MCF 10A (cell line): Measurements from ENCODE around the gene FNTB. TPM values are rescaled to one million over a fixed set of nuclear protein-coding genes. Genes with fewer than 3 reads are reported as not detected.

Experiments
- BruUV-seq: library from RNA; stranded (reverse); fragments of 400-500 nt; replicated peaks from 2 replicates; lab custom pipeline; 2021; lab: Mats Ljungman, UMichigan
- CTCF ChIA-PET: fragments of 300-600 bp; sonication (Branson Sonifier 250); formaldehyde crosslinking; extraction: SDS; loops from one replicate; lab custom pipeline; 2021; ENCODE audit warnings: antibody characterized with exemption, inconsistent platforms; lab: Yijun Ruan, JAX
- POLR2A ChIA-PET: fragments of 300-600, 350-650 bp; sonication (Branson Sonifier 250); formaldehyde crosslinking; extraction: SDS; loops from one replicate; lab custom pipeline; 2020; ENCODE audit warnings: antibody characterized with exemption, inconsistent platforms; lab: Yijun Ruan, JAX
- DNase-seq: peaks from one replicate; pipeline ENCODE4 v3.0.0-alpha.2; 2018; ENCODE audit not compliant: unreplicated experiment
- H3K27ac Mint-ChIP-seq: one replicate; pipeline ENCODE4 v1.8.0; 2022; ENCODE audit warnings: mild to moderate bottlenecking, low read depth, mixed read lengths; ENCODE audit not compliant: unreplicated experiment
- H3K27me3 Mint-ChIP-seq: one replicate; pipeline ENCODE4 v1.8.0; 2022; ENCODE audit warnings: mixed read lengths; ENCODE audit not compliant: insufficient read depth, unreplicated experiment
- H3K36me3 Mint-ChIP-seq: one replicate; pipeline ENCODE4 v1.8.0; 2022; ENCODE audit warnings: mild to moderate bottlenecking, moderate library complexity, mixed read lengths; ENCODE audit not compliant: insufficient read depth, unreplicated experiment
- H3K4me1 Mint-ChIP-seq: one replicate; pipeline ENCODE4 v1.8.0; 2022; ENCODE audit warnings: mixed read lengths; ENCODE audit not compliant: insufficient read depth, unreplicated experiment
- H3K4me3 Mint-ChIP-seq: one replicate; pipeline ENCODE4 v1.8.0; 2022; ENCODE audit warnings: mild to moderate bottlenecking, moderate library complexity, mixed read lengths; ENCODE audit not compliant: unreplicated experiment
- H3K9me3 Mint-ChIP-seq: one replicate; pipeline ENCODE4 v1.8.0; 2022; ENCODE audit warnings: mixed read lengths; ENCODE audit not compliant: unreplicated experiment
- CTCF ChIP-seq: fragments of 200-600 bp; IDR thresholded peaks from one replicate; pipeline ENCODE4 v1.8.0; 2022; ENCODE audit warnings: antibody characterized with exemption, mild to moderate bottlenecking; ENCODE audit not compliant: unreplicated experiment
- intact Hi-C: fragments of 100-400 bp; cut with micrococcal nuclease; formaldehyde crosslinking; loops from 2 replicates; pipeline ENCODE4 v1.14.1; 2022
- total RNA-seq: library from RNA; stranded (reverse); gene quantifications from 2 replicates; pipeline ENCODE4 v1.2.3, GENCODE V29; 2022

Gene FNTB
- total RNA-seq, 1 experiment from 2014 or later: 12.2 TPM

- POLR2A ChIA-PET: no interaction called here
These were observed 35.8 kb upstream of the FNTB start for GRCh38 chr14:64950889-64951288.

GRCh38 chr14:64951291-64951690 is 35.4 kb upstream of the FNTB start:
- no peaks in the 10 kb centered on the region for H3K27me3 Mint-ChIP-seq
- H3K27ac Mint-ChIP-seq: no peak overlapping the region
- H3K9me3 Mint-ChIP-seq: no peaks in the 10 kb centered on the region
- H3K36me3 Mint-ChIP-seq: peaks cover 5% of the 10 kb centered on the region
- no peak for DNase-seq
- no peaks in the 10 kb centered on the region for H3K4me1 Mint-ChIP-seq
- H3K4me3 Mint-ChIP-seq: no peak overlapping the region
- TF ChIP-seq CTCF: no peak
- intact Hi-C loops: no loop called here
- ChIA-PET POLR2A (no interaction called here), CTCF (no interaction called here)
- no TSS peak for BruUV-seq

More at GRCh38 chr14:64950889-64951288, 35.8 kb upstream of the FNTB start:
- BruUV-seq: no TSS peak
- no peak for DNase-seq
- no peak for TF ChIP-seq CTCF
- Mint-ChIP-seq H3K4me1 (no peaks in the 10 kb centered on the region), H3K4me3 (no peak overlapping the region), H3K9me3 (no peaks in the 10 kb centered on the region), H3K36me3 (peaks cover 5% of the 10 kb centered on the region), H3K27ac (no peak overlapping the region), H3K27me3 (no peaks in the 10 kb centered on the region)
- CTCF ChIA-PET: no interaction called here
- intact Hi-C loops: no loop called here

GRCh38 chr14:64951724-64952123 is 35.0 kb upstream of the FNTB start:
- POLR2A ChIA-PET: no interaction called here
- peaks cover 5% of the 10 kb centered on the region for H3K36me3 Mint-ChIP-seq

More at GRCh38 chr14:64951724-64952123, 35.0 kb upstream of the FNTB start:
- no peak for TF ChIP-seq CTCF
- no TSS peak for BruUV-seq
- H3K27me3 Mint-ChIP-seq: no peaks in the 10 kb centered on the region
- no peak overlapping the region for H3K4me3 Mint-ChIP-seq
- no peaks in the 10 kb centered on the region for H3K4me1 Mint-ChIP-seq
- no peak overlapping the region for H3K27ac Mint-ChIP-seq
- H3K9me3 Mint-ChIP-seq: no peaks in the 10 kb centered on the region
- intact Hi-C loops: no loop called here
- CTCF ChIA-PET: no interaction called here
- DNase-seq: no peak
